ENCODE results near the gene DAGLA. TPM values are rescaled to one million over a fixed set of nuclear protein-coding genes. Genes with fewer than 3 reads are reported as not detected.

Gene DAGLA
- total and polyA plus RNA-seq, 2 of the 13 experiments (the other 11 are each of a cell fraction or from before 2014, with no cell fraction given), result 2.6 to 3.9 TPM

DNA sequence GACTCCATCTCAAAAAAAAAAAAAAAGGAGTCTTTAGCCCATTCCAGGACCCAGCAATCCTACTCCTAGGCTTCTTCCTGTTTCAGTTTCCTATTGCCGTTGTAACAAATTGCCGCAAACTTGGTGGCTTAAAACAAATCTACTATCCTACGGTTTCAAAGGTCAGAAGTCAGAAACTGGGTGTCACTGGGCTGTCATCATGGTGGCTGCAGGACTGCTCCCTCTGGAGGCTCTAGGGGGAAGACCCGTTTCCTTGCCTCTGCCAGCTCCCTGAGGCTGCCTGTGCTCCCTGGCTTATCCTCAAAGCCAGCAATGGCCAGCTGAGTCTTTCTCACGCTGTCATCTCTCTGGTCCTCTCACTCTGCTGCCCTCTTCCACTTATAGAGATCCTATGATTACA lies 8.7 kb upstream of the DAGLA start (continued):
- TF ChIP-seq, protein P1, sequence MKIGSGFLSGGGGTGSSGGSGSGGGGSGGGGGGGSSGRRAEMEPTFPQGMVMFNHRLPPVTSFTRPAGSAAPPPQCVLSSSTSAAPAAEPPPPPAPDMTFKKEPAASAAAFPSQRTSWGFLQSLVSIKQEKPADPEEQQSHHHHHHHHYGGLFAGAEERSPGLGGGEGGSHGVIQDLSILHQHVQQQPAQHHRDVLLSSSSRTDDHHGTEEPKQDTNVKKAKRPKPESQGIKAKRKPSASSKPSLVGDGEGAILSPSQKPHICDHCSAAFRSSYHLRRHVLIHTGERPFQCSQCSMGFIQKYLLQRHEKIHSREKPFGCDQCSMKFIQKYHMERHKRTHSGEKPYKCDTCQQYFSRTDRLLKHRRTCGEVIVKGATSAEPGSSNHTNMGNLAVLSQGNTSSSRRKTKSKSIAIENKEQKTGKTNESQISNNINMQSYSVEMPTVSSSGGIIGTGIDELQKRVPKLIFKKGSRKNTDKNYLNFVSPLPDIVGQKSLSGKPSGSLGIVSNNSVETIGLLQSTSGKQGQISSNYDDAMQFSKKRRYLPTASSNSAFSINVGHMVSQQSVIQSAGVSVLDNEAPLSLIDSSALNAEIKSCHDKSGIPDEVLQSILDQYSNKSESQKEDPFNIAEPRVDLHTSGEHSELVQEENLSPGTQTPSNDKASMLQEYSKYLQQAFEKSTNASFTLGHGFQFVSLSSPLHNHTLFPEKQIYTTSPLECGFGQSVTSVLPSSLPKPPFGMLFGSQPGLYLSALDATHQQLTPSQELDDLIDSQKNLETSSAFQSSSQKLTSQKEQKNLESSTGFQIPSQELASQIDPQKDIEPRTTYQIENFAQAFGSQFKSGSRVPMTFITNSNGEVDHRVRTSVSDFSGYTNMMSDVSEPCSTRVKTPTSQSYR (CRISPR knock-in tag; IDR thresholded peaks at IDR 0.05; ENCODE audit: borderline replicate concordance), result no peak
- TF ChIP-seq, protein P2, sequence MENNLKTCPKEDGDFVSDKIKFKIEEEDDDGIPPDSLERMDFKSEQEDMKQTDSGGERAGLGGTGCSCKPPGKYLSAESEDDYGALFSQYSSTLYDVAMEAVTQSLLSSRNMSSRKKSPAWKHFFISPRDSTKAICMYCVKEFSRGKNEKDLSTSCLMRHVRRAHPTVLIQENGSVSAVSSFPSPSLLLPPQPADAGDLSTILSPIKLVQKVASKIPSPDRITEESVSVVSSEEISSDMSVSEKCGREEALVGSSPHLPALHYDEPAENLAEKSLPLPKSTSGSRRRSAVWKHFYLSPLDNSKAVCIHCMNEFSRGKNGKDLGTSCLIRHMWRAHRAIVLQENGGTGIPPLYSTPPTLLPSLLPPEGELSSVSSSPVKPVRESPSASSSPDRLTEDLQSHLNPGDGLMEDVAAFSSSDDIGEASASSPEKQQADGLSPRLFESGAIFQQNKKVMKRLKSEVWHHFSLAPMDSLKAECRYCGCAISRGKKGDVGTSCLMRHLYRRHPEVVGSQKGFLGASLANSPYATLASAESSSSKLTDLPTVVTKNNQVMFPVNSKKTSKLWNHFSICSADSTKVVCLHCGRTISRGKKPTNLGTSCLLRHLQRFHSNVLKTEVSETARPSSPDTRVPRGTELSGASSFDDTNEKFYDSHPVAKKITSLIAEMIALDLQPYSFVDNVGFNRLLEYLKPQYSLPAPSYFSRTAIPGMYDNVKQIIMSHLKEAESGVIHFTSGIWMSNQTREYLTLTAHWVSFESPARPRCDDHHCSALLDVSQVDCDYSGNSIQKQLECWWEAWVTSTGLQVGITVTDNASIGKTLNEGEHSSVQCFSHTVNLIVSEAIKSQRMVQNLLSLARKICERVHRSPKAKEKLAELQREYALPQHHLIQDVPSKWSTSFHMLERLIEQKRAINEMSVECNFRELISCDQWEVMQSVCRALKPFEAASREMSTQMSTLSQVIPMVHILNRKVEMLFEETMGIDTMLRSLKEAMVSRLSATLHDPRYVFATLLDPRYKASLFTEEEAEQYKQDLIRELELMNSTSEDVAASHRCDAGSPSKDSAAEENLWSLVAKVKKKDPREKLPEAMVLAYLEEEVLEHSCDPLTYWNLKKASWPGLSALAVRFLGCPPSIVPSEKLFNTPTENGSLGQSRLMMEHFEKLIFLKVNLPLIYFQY (CRISPR knock-in tag; IDR thresholded peaks at IDR 0.05; ENCODE audit: borderline replicate concordance), result 0 out of 2 replicates have a peak, but pooled peaks have one; percentile 67
- TF ChIP-seq FOXJ3 (CRISPR knock-in tag; IDR thresholded peaks at IDR 0.05; ENCODE audit: borderline replicate concordance) (no peak), ELF1 (CRISPR knock-in tag; IDR thresholded peaks at IDR 0.05) (peak; percentile 33; the same call in 1 of the 2 replicates), ZSCAN25 (CRISPR knock-in tag; IDR thresholded peaks at IDR 0.05) (no peak), ZNF253 (CRISPR knock-in tag; IDR thresholded peaks at IDR 0.05; ENCODE audit: borderline replicate concordance) (no peak), ZNF12 (CRISPR knock-in tag; IDR thresholded peaks at IDR 0.05) (peak; percentile 83), HNF4A (CRISPR knock-in tag; IDR thresholded peaks at IDR 0.05) (peak; percentile 88), ZNF501 (CRISPR knock-in tag; IDR thresholded peaks at IDR 0.05) (no peak; the same call in 1 of the 2 replicates), MIER2 (CRISPR knock-in tag; IDR thresholded peaks at IDR 0.05) (no peak), CREBL2 (CRISPR knock-in tag; IDR thresholded peaks at IDR 0.05; ENCODE audit: borderline replicate concordance) (no peak), CEBPB (IDR thresholded peaks at IDR 0.05; ENCODE audit: borderline replicate concordance, low read depth, low read length) (no peak), EZH2 (conservative IDR thresholded peaks at IDR 0.05; ENCODE audit: low read depth, low read length) (no peak), AHDC1 (CRISPR knock-in tag; IDR thresholded peaks at IDR 0.05; ENCODE audit: borderline replicate concordance) (0 out of 2 replicates have a peak, but pooled peaks have one; percentile 26), FLYWCH1 (CRISPR knock-in tag; IDR thresholded peaks at IDR 0.05) (no peak)
- TF ChIP-seq, protein P3, sequence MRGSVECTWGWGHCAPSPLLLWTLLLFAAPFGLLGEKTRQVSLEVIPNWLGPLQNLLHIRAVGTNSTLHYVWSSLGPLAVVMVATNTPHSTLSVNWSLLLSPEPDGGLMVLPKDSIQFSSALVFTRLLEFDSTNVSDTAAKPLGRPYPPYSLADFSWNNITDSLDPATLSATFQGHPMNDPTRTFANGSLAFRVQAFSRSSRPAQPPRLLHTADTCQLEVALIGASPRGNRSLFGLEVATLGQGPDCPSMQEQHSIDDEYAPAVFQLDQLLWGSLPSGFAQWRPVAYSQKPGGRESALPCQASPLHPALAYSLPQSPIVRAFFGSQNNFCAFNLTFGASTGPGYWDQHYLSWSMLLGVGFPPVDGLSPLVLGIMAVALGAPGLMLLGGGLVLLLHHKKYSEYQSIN (CRISPR knock-in tag; IDR thresholded peaks at IDR 0.05; ENCODE audit: borderline replicate concordance), result no peak
